Stimulated activated CD4-positive, alpha-beta T cell treated with anti-CD3 and anti-CD28 coated beads, TNF-alpha, amount 100 ng/mL, for 24 hours (primary cell): ENCODE results near the gene PTPN2.
"Not testable (repeated sequence)": the region's sequence is repeated elsewhere in the genome, so short reads cannot be mapped to it uniquely, and the experiment has no call there.

Experiments
- DNase-seq, 3 experiments: peaks; one replicate each; pipeline ENCODE4 v3.0.0-alpha.2; 2020; ENCODE audit warnings: low read depth in 3 of 3

The PTPN2 gene

GRCh38 chr18:12895014-12895413 is 11.0 kb upstream of the PTPN2 start:
- no peak for DNase-seq

DNA sequence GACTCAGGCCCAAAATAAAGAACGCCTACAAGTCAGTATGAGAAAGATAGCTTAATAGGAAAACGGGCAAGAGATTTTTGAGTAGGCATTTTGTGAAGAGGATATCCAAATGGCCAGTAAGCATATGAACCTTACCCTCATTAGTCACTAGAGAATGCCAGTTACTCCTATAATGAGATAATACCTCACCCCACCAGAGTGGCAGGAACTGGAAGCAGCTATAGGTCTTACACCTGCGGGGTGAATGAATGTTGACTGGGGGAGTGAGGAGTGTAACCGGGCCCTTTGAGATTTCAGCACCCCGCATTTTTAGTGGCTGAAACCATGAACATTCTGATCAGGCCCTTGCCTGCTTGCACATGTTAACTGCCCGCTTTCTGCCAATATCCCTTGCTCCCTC is 7.5 kb upstream of the PTPN2 start:
- DNase-seq = no peak

DNA sequence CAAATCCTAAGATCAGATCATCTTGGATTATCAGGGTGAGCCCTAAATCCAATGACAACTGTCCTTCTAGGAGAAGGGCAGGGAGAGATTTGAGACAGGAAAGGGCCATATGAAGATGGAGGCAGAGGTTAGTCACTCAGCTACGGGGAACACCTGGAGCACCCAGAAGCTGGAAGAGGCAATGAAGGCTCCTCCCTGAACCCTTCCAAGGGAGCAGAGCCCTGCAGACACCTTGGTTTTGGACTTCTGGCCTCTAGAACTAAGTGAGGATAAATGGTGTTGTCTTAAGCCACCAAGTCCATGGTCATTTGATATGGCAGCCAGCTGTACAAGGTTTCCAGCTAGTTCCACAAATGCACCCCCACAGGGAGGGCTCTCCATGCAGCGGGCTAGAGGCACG is 6.9 kb upstream of the PTPN2 start:
- no peak for DNase-seq

- DNase-seq = no peak
Observed at GRCh38 chr18:12886498-12887126, 2.6 kb upstream of the PTPN2 start.

- DNase-seq = no peak
Observed at GRCh38 chr18:12885500-12885899, 1.5 kb upstream of the PTPN2 start.

GRCh38 chr18:12884406-12885323 is 628 bp upstream of the PTPN2 start:
- DNase-seq = no peak

GRCh38 chr18:12883372-12883683 is 709 bp downstream of the PTPN2 start:
- no peak for DNase-seq

GRCh38 chr18:12882453-12883371 is 1.3 kb downstream of the PTPN2 start:
- DNase-seq = no peak

- no peak for DNase-seq
Observed at GRCh38 chr18:12880541-12880910, 3.5 kb downstream of the PTPN2 start.

DNA sequence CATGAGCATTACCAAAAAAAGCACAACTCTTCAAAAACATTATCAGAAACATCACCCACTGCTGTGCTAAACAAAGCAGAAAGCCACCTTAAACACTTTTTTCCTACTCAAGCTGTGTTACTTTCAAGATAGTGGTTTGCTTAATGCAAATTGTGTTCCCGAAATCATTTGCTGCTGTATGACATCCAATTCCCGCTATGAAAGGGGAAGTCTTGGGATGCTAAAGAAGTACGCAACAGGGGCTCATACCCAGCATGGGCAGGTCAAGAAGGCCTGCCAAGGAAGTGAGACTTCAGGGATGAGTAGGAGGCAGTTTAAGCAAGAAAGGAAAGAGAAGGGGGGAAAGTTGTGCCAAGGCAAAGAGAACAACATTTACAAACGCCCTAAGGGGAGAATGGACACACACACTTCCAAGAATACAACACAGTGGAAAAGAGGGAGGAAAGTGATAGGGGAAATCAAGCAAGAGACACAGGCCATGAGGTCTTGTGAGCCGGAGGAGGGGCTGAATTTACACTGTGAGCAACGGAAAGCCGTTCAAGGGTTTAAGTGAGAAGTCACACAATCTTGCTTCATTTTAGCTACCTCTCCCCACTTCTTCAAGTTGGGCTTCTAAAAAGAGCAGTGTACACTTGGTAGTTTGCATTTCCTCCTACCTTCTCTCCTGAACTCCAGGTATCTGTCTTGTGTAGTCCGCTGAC is 4.0 kb downstream of the PTPN2 start:
- DNase-seq = no peak

- not testable (repeated sequence) for DNase-seq
Observed at GRCh38 chr18:12874992-12875391, 9.0 kb downstream of the PTPN2 start.

- not testable (repeated sequence) for DNase-seq
Observed at GRCh38 chr18:12873961-12874567, 10.0 kb downstream of the PTPN2 start.

DNA sequence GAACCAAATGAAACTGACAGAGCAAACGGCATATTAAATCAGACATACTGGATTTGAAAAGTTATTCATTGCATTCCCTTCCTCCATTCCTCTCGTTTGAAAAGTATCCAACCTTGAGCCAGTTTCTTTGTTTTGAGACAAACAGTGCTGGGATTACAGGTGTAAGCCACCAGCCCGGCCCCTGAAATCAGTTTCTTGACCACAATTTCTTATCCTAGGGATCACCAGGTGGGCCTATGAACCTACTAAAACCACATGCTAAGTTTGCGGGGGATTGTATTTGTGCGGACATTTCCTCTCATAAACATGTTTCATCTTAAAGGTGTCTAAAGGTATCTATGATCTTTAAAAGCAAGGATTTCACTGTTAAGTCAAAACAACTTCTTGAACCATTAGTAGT is 11.6 kb downstream of the PTPN2 start:
- no peak for DNase-seq

GRCh38 chr18:12868576-12868975 is 15.5 kb downstream of the PTPN2 start:
- DNase-seq = no peak

- no peak for DNase-seq
Observed at GRCh38 chr18:12867441-12868123, 16.5 kb downstream of the PTPN2 start.

GRCh38 chr18:12863687-12864216 is 20.3 kb downstream of the PTPN2 start:
- DNase-seq = no peak

DNA sequence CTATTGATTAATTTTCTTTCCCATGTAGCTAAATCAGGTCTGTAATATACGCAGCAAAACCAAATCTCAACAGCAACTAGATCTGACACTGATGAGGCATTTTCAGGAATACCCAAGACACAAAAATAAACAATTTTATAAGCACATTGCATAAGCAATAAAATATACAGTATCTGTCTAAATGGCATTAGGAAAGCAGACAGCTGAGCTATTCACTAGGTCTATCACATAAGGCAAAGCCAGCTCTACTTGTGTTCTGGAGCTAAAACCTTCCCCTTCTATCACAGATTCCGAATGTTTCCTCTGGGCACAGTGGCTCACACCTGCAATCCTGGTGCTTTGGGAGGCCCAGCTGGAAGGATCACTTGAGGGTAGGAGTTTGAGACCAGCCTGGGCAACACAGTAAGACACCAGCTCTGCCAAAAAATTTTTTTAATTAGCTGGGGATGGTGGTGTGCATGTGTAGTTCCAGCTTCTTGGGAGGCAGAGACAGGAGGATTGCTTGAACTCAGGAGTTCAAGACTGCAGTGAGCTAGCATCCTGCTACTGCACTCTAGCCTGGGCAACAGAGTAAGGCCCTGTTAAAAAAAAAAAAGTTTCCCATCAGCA is 21.1 kb downstream of the PTPN2 start:
- no peak for DNase-seq

GRCh38 chr18:12862467-12862866 is 21.6 kb downstream of the PTPN2 start:
- no peak for DNase-seq

- DNase-seq = no peak
Observed at GRCh38 chr18:12861637-12862036, 22.4 kb downstream of the PTPN2 start.

DNA sequence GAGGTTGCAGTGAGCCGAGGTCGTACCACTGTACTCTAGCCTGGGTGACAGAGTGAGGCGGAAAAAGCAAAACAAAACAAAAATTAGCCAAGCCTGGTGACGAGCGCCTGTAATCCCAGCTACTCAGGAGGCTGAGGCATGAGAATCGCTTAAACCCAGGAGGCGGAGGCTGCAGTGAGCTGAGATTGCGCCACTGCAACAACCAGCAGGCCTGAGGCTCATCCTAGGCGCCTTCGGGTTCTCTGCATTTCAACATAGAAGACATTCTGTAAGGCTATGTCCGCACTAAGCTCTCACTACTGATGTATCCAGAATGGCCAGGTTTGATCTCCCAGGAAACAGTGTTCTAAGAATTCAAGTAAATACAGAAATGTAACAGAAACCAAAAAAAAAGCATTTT is 23.5 kb downstream of the PTPN2 start:
- no peak for DNase-seq
